ENCODE measurements around the gene TRIM72. TPM values are rescaled to one million over a fixed set of nuclear protein-coding genes. Genes with fewer than 3 reads are reported as not detected.

TRIM72 gene
- total and polyA plus RNA-seq, 9 of the 15 experiments (the other 6 are each of a cell fraction or from before 2014, with no cell fraction given): under 0.01 TPM; not detected in 8

GRCh38 chr16:31214708-31215286, 878 bp downstream of the TRIM72 start (continued):
- TF ChIP-seq NFE2L1 (tag; IDR thresholded peaks at IDR 0.05; ENCODE audit: borderline replicate concordance, low read depth) (no peak), SMAD3 (CRISPR knock-in tag; conservative IDR thresholded peaks at IDR 0.05) (no peak), THRB (CRISPR knock-in tag; conservative IDR thresholded peaks at IDR 0.05) (no peak), KDM5B (IDR thresholded peaks at IDR 0.05; ENCODE audit: insufficient replicate concordance, low read depth, low read length) (no peak), YY1 (IDR thresholded peaks at IDR 0.05; ENCODE audit: borderline replicate concordance in 1 of 3, control insufficient read depth in 1 of 3, extremely low read depth in 1 of 3, insufficient read depth in 3 of 3, insufficient read length in 1 of 3, insufficient replicate concordance in 2 of 3, low read depth in 1 of 3, low read length in 2 of 3) (no peak), GATA2 (CRISPR knock-in tag; IDR thresholded peaks at IDR 0.05) (0 out of 2 replicates have a peak, but pooled peaks have one; percentile 13), NR0B1 (IDR thresholded peaks at IDR 0.05; ENCODE audit: partially characterized antibody) (no peak), SAP30 (IDR thresholded peaks at IDR 0.05; ENCODE audit: borderline replicate concordance, insufficient read depth, low read depth, low read length, poor library complexity, severe bottlenecking) (no peak), RFX7 (CRISPR knock-in tag; IDR thresholded peaks at IDR 0.05) (no peak), MYNN (IDR thresholded peaks at IDR 0.05) (no peak), MYNN (CRISPR knock-in tag; IDR thresholded peaks at IDR 0.05) (no peak), MYC (IDR thresholded peaks at IDR 0.05; ENCODE audit: low read depth, low read length) (no peak), MYC (CRISPR knock-in tag; IDR thresholded peaks at IDR 0.05; ENCODE audit: borderline replicate concordance, low read depth) (no peak), MAFF (IDR thresholded peaks at IDR 0.05; ENCODE audit: low read length) (no peak), ATF1 (CRISPR knock-in tag; IDR thresholded peaks at IDR 0.05) (no peak), ATF1 (tag; IDR thresholded peaks at IDR 0.05) (peak; percentile 23; the same call in 1 of the 2 replicates), FOXJ3 (CRISPR knock-in tag; IDR thresholded peaks at IDR 0.05) (no peak), RBBP5 (IDR thresholded peaks at IDR 0.05; ENCODE audit: borderline replicate concordance, insufficient read depth, low read length, poor library complexity, severe bottlenecking) (no peak), ATF6 (CRISPR knock-in tag; IDR thresholded peaks at IDR 0.05) (no peak)
- TF ChIP-seq, protein P1, sequence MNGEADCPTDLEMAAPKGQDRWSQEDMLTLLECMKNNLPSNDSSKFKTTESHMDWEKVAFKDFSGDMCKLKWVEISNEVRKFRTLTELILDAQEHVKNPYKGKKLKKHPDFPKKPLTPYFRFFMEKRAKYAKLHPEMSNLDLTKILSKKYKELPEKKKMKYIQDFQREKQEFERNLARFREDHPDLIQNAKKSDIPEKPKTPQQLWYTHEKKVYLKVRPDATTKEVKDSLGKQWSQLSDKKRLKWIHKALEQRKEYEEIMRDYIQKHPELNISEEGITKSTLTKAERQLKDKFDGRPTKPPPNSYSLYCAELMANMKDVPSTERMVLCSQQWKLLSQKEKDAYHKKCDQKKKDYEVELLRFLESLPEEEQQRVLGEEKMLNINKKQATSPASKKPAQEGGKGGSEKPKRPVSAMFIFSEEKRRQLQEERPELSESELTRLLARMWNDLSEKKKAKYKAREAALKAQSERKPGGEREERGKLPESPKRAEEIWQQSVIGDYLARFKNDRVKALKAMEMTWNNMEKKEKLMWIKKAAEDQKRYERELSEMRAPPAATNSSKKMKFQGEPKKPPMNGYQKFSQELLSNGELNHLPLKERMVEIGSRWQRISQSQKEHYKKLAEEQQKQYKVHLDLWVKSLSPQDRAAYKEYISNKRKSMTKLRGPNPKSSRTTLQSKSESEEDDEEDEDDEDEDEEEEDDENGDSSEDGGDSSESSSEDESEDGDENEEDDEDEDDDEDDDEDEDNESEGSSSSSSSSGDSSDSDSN (IDR thresholded peaks at IDR 0.05; ENCODE audit: borderline replicate concordance in 1 of 2, low read depth in 2 of 2, low read length in 2 of 2): no peak

Data from K562 (cell line).